Activated CD4-positive, CD25-positive, alpha-beta regulatory T cell treated with anti-CD3 and anti-CD28 coated beads, Interleukin-2, amount 50 U/mL, for 16 hours (primary cell): Measurements from ENCODE around the gene KRT76.
"Not testable (repeated sequence)": the region's sequence is repeated elsewhere in the genome, so short reads cannot be mapped to it uniquely, and the experiment has no call there.

Source experiments
- DNase-seq: peaks from one replicate; pipeline ENCODE4 v3.0.0-alpha.2; 2020; ENCODE audit warnings: low read depth, low spot score

Gene KRT76

GRCh38 chr12:52797529-52797894 lies 20.4 kb upstream of the KRT76 start:
- no peak for DNase-seq

- DNase-seq = no peak
These were observed 19.8 kb upstream of the KRT76 start for GRCh38 chr12:52796839-52797528.

GRCh38 chr12:52796429-52796794 lies 19.3 kb upstream of the KRT76 start:
- no peak for DNase-seq

GRCh38 chr12:52795694-52796428 lies 18.7 kb upstream of the KRT76 start, which contains the start of gene KRT3:
Gene KRT3 (minus strand): TSS chr12:52796117. CDS start chr12:52796042, 75 bp downstream.
- DNase-seq = no peak

DNA sequence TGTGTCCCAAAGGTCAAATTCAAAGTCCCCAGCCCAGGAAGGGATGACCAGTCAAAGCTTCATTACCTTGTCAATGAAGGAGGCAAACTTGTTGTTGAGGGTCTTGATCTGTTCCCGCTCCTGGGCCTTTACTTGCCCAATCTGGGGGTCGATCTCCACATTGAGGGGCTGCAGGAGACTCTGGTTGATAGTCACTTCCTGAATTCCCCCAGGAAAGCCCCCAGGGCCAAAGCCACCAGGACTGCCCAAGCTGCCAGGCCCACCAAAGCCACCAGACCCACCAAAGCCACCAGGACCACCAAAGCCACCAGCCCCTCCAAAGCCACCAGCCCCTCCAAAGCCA lies 18.2 kb upstream of the KRT76 start:
- not testable (repeated sequence) for DNase-seq

DNA sequence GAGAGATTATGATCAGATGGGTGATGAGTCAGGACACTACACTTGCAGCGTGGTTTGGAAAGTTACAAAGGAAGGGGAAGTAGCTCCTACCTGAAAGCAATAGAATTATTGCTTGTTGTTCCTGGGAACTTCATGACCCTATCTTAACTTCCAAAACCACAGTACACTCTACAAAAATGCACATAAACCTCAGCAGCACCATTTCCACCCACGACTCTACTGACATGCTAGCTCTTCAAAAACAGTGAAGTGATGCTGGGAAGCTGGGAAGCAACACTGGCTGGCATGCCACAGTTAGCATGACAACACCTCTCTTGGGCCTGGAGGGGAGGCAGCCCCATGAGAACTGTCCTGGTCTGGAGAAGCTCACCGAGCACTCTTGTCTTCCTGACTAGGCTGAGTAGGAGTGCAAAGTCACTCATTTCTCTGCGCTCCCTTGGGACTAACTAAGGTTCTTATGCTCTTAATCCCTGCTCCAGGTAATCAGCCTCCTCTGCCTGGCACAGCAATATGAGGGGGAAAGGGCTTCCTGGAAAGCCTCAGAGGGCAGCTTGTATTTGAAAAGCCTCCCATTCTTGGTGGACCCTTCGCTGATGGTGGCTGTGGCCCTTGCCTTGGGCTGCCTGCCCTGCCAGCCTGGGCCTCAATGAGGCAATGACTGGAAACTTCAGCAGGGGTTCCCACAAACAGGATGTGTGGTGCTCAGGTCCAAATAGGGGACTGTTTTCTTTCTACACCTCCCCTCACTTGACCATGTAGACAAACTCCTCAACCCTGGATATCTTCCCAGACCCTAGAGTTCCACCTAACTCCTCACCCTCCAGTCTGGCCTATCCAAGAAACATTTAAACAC lies 17.6 kb upstream of the KRT76 start:
- DNase-seq = no peak

- DNase-seq = no peak
These were observed 15.3 kb upstream of the KRT76 start for GRCh38 chr12:52792185-52793029.

DNA sequence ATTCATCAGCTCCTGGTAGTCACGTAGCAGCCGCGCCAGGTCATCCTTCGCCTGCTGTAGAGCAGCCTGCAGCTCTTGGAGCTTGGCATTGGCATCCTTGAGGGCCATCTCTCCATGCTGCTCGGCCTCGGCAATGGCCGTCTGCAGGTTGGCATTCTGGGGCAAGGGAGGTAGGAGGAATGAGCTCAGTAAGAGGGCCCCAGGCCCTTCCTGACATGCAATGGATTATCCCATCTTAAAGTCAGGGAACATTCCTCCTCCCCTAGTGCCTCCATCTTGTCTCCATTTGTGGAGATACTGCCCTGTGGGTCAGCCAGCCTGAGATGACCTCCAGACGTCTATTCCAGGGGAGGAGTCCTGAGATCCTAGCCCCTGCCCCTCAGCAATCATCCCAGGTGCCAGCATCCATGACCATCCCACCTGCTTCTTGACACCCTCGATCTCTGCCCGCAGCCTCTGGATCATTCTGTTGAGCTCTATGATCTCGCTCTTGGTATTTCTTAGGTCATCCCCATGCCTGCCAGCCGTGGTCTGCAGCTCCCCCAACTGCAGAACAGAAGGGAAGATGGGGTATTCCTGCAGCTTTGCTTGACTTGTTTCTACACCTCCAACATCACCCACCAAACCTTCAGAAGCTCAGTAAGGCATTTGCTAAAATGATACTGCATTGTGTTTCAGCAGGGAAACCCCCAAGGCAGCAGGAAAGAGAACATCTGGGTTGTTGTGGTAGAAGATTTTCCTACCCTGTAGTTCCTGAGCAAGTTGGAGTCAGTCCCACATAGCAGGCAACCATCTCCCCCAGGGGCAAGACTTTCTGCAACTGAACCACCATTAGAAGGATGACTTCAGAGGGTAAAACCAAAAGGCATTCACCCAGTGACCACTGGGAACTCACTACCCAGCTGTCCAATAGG lies 14.4 kb upstream of the KRT76 start:
- no peak for DNase-seq

DNA sequence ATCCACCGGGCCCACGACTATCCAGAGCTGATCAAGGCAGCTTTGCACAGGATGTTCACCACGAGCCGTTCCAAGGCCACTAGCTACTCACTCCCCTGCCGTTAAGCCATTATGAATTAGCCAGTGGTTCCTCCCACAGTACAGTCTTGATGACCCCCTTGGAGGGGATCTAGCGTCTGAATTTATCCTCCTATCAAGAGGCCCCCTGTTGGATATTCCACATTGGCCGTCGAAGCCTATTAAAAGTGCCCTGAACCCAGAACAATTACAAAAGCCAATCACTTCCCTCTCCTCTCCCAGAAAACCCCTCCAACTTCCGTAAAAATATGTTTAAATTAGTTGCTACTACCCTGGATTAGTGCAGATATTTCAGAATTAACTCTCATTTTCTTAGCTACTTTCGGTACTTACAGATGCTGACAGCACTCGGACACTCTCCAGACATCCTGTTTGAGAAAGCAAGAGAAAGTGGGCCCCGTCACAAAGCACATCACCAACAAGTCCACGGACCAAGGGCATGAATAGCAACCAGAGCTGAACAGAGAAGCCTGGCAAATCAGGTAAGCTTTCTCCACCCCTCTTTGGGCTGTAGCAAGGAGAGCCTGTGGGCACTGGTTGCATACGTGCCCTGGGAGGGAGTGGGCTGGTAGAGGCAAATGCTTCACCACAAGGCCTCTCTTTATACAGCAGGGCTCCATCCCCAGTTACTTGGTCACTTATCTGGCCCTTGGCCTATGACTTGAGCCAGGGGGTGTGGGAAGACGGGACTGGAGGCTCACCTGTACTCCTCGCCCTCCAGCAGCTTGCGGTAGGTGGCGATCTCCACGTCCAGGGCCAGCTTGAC lies 13.5 kb upstream of the KRT76 start:
- no peak for DNase-seq

GRCh38 chr12:52789637-52790426 lies 12.7 kb upstream of the KRT76 start:
- DNase-seq = no peak

DNA sequence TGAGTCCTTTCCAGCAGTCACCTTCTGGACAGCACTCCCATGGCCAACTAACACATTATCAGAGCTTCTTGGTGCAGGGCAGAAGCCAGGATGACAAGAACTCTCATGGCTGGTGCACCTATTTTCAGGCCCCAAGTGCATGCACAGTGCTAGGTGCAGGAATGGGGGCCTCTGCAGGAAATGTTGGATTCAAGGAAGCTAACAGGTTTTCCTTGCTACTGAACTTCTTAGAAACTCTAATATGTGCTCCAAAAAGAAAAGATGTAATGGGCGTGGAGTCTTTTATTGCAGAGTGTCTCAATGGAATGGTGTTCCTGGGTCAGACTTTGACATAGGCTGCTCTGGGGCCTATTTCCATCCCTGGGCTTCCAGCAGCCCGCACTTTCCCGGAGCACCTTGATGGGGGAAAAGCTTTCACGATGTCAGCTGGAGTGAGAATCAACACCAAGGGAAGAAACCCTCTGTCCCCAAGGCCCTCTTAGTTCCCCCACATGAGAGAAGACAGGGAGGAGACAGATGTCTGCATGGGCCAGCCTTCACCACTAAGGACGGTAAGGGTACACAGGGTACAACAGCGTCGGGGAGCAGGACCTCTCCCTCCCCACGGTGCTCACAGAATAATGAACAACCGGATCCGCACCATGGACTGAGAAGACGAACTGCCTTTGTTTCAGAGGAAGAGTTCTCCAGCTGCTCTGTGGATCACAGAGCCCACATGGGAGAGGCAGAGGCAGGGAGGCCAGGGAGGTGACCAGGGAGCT lies 11.9 kb upstream of the KRT76 start:
- no peak for DNase-seq

DNA sequence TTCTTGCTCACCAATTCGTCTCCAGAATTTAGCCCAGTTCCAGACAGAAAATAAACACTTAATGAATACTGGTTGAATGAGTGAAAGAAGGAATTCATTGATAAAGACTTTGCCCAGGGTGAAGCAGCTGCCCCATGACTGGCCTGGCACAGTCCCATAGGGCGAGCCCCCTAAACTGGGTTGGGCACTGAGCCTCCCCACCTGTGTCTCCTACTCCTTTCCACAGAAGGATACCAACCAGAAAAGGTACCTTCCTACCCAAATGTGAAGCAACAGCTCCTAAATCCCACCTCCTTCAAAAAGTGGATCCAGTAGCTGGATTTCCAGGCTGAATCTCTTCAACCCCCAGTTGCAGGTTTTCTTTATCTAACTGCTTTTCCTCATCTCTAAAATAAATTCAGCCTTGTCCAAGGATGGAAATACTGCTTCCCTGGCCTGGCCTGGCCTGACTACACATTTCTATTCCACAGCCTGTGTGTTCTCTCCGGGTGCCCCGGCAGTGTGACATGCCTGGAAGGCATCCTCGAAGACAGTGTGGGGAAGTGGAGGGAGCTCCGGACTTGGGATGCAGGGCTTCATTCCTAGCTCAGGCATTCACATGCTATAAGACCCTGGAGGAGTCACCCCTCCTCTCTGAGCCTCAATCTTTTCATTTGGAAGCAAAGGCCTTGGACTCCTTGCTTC lies 11.2 kb upstream of the KRT76 start:
- no peak for DNase-seq

DNA sequence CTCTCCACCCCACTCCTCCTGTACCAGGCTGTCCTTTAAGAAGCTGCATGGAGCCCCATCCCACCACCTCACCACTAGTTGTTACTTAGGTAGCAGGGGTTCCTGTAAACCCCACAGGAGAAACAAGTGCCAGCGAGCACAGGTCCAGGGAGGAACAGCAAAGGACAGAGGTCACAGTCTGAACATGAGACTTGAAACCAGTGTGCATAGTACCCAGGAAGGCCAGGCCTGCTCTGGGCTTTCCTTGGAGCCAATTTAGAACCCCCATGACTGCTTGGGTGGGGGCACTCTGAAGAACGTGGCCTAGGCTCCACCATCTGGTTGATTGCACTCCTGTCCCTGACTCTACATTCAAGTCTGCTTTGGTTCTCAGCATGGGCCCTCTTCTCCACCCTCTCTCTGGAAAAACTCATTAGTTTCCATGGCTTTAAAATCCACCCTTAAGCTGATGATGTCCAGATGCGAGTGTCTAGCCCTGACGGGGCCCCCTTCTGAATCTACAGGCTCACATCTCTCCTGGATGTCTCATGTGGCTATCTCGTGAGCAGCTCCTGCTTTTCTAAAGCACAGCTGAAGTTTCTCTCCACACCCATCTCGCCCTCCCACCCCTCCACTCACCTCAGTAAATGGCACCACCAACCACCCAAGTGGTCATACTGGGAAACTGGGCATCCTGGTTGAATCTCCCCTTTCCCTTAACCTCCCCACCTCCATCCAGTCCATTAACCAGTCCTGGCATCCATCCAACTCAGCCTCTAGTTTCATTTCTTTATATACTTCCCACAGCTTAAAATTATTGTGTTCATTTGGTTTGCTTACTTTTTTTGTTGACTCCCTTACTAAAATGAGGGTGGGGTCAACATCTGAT lies 10.4 kb upstream of the KRT76 start:
- DNase-seq = no peak

GRCh38 chr12:52784909-52785308 lies 7.8 kb upstream of the KRT76 start:
- no peak for DNase-seq

DNA sequence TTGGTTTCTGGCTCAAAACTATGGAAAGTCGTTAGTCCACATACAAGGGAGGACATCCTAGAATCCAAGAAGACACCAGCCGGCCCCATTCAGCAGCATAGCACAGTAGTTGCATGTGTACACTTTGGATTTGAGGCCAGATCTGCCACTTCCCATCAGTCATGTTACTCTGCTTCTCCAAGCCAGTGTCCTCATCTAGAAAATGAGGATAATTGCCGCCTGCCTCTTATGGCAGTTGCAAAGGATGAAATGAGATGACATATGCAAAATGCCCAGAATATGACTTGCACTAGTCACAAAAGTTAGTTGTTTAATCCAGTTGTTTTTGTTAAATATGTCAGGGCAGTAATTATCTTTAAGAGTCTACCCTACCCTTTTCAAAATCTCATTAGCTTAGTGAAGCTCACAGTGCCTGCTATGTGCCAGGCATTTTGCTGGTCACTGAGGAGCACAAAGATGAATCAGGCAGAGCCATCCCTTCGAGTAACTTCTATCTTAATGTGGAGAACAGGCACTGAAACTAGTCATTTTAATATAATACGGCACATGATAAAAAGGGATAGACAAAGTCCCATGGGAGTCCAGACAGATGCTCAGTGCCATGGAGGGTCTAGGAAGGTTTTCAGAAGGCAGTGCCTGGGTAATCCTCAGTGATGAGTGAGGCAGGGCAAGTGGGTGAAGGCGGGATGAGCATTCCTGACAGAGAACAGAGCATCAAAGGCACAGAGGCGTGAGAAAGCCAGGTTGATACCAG lies 6.6 kb upstream of the KRT76 start:
- no peak for DNase-seq

DNA sequence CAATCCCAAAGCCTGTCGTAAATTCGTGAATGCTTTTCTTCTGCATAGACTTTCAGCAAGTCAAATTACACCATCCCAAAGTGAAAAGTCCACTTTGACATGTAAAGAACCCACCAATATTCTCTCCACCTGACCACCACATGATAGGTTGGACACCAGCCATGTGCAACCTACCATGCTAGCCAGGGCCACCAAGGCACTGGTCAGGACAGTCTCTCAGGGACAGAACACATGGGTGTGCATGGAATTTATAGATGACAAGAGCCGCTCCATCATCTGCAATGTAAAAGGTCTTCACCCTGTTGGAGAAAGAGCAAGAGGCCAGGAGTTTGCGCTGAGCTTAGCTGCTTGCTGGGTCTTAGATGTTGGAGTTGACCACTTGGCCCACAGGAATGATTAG lies 5.4 kb upstream of the KRT76 start:
- DNase-seq = no peak
